HepG2 (cell line): ENCODE measurements around the gene IKZF4. TPM values are rescaled to one million over a fixed set of nuclear protein-coding genes. Genes with fewer than 3 reads are reported as not detected.

Experiments used
- AKNA ChIP-seq: sonication (generic); formaldehyde crosslinking; IDR thresholded peaks from 2 replicates; pipeline ENCODE4 v1.4.0; 2020; ENCODE audit warnings: missing genetic modification reagents, borderline replicate concordance
- ATAD3A ChIP-seq: sonication (generic); formaldehyde crosslinking; IDR thresholded peaks from 2 replicates; pipeline ENCODE4 v1.4.0; 2020; ENCODE audit warnings: missing genetic modification reagents
- CERS6 ChIP-seq: sonication (generic); formaldehyde crosslinking; IDR thresholded peaks from 2 replicates; pipeline ENCODE4 v1.5.0; 2020; ENCODE audit warnings: missing genetic modification reagents
- CREM ChIP-seq, 2 experiments: sonication (generic) in 1 of 2; formaldehyde crosslinking in 1 of 2; IDR thresholded peaks; 2 replicates each; pipeline versions ENCODE4 v1.4.0 to v1.6.1; 2016 to 2020; ENCODE audit warnings: antibody characterized with exemption in 1 of 2, mild to moderate bottlenecking in 1 of 2, missing genetic modification reagents in 1 of 2
- EHMT2 ChIP-seq: fragments of 200-600 bp; sonication (generic); IDR thresholded peaks from 2 replicates; pipeline ENCODE4 v1.7.0; 2017; ENCODE audit warnings: antibody characterized with exemption, low read depth, low read length, borderline replicate concordance
- SUZ12 ChIP-seq: fragments of 150-350 bp; IDR thresholded peaks from 2 replicates; pipeline ENCODE4 v1.6.1; 2014; ENCODE audit warnings: low read depth, low read length
- THYN1 ChIP-seq: sonication (generic); formaldehyde crosslinking; IDR thresholded peaks from 2 replicates; pipeline ENCODE4 v1.8.1; 2023; ENCODE audit warnings: low read depth, mild to moderate bottlenecking, moderate library complexity, missing genetic modification reagents, borderline replicate concordance
- ZFP90 ChIP-seq: sonication (generic); formaldehyde crosslinking; IDR thresholded peaks from 2 replicates; pipeline ENCODE4 v1.8.0; 2022; ENCODE audit warnings: missing genetic modification reagents, mild to moderate bottlenecking, inconsistent platforms, borderline replicate concordance
- ZNF280D ChIP-seq: sonication (generic); formaldehyde crosslinking; IDR thresholded peaks from 2 replicates; pipeline ENCODE4 v1.5.1; 2020; ENCODE audit warnings: mild to moderate bottlenecking, missing genetic modification reagents
- ZNF337 ChIP-seq: sonication (generic); formaldehyde crosslinking; IDR thresholded peaks from 2 replicates; pipeline ENCODE4 v1.5.1; 2020; ENCODE audit warnings: missing genetic modification reagents, low read depth, mild to moderate bottlenecking, borderline replicate concordance
- ZNF746 ChIP-seq: sonication (generic); formaldehyde crosslinking; IDR thresholded peaks from 2 replicates; pipeline ENCODE4 v1.8.0; 2022; ENCODE audit warnings: mild to moderate bottlenecking, missing genetic modification reagents
- ZNF770 ChIP-seq: sonication (generic); formaldehyde crosslinking; IDR thresholded peaks from 2 replicates; pipeline ENCODE4 v1.5.0; 2020; ENCODE audit warnings: mild to moderate bottlenecking, missing genetic modification reagents
- ZNF777 ChIP-seq: sonication (generic); formaldehyde crosslinking; IDR thresholded peaks from 2 replicates; pipeline ENCODE4 v1.4.0; 2020; ENCODE audit warnings: missing genetic modification reagents
- polyA plus RNA-seq, 8 experiments: library from polyadenylated mRNA; depleted of rRNA in 3 of 8; stranded (reverse) in 7 of 8; unstranded in 1 of 8; fragments of >200 nt; fragmentation: Illumina TruSeq in 4 of 8; extraction: Trizol in 4 of 8; gene quantifications; 2 replicates each; pipeline versions ENCODE4 v1.2.1 to v1.2.3, GENCODE V29; 2011 to 2016; ENCODE audit warnings: low read depth in 4 of 8, missing spikeins in 1 of 8, mixed read lengths in 1 of 8; ENCODE audit not compliant: insufficient read depth in 1 of 8
- total RNA-seq, 5 experiments: library from RNA; depleted of rRNA; stranded (reverse); fragments of >200 nt; fragmentation: Illumina TruSeq; extraction: Trizol; gene quantifications; 2 replicates each; pipeline ENCODE4 v1.2.3, GENCODE V29; 2016; ENCODE audit warnings: low read depth in 1 of 5

IKZF4 gene
- total and polyA plus RNA-seq, 2 of the 13 experiments (the other 11 are each of a cell fraction or from before 2014, with no cell fraction given): 0.58 to 2.2 TPM

- TF ChIP-seq EHMT2 (no peak), ZNF777 (CRISPR knock-in tag) (peak; percentile 95), CREM (IDR thresholded peaks at IDR 0.05) (peak; percentile 19; the same call in 1 of the 2 replicates), CREM (CRISPR knock-in tag; IDR thresholded peaks at IDR 0.05) (no peak), THYN1 (CRISPR knock-in tag) (no peak), ZFP90 (peak; percentile 67; the same call in 1 of the 2 replicates), ATAD3A (CRISPR knock-in tag) (no peak), AKNA (CRISPR knock-in tag) (0 out of 2 replicates have a peak, but pooled peaks have one; percentile 7), CERS6 (CRISPR knock-in tag) (no peak), ZNF280D (CRISPR knock-in tag) (peak; percentile 68; the same call in 1 of the 2 replicates), ZNF746 (CRISPR knock-in tag) (0 out of 2 replicates have a peak, but pooled peaks have one; percentile 13), ZNF337 (CRISPR knock-in tag) (no peak), SUZ12 (no peak), ZNF770 (CRISPR knock-in tag) (peak; percentile 71)
Measured at GRCh38 chr12:56078931-56079722, 58.3 kb downstream of the IKZF4 start (continued).
